ENCODE data around the gene PAPSS1. TPM values are rescaled to one million over a fixed set of nuclear protein-coding genes. Genes with fewer than 3 reads are reported as not detected.

The PAPSS1 gene
- polyA plus RNA-seq, 1 of the 3 experiments (the other 2 are of a cell fraction), result 70.1 TPM

GRCh38 chr4:107709916-107710315, 10.1 kb downstream of the PAPSS1 start:
- H4K20me1 ChIP-seq (ENCODE audit: insufficient read depth), result no peaks in the 10 kb centered on the region
- no peaks in the 10 kb centered on the region for H3K9me2 ChIP-seq
- peaks cover 16% of the 10 kb centered on the region for H3K9me3 ChIP-seq
- peaks cover 0 to 6% of the 10 kb centered on the region in 2 experiments for H3K36me3 ChIP-seq (replicated peaks in 1 of 2; ENCODE audit: control insufficient read depth in 1 of 2, insufficient read depth in 2 of 2, low read length in 1 of 2)
- no peak for DNase-seq
- POLR2A ChIA-PET, result no interaction called here
- WGBS (ENCODE audit: low lambda C conversion rate), result 91% methylated on average over 1 of the region's 1 CpG
- TF ChIP-seq ZBTB33 (IDR thresholded peaks at IDR 0.05; ENCODE audit: borderline replicate concordance, low read depth) (no peak), MAX (IDR thresholded peaks at IDR 0.05; ENCODE audit: low read depth) (no peak), CHD2 (IDR thresholded peaks at IDR 0.05; ENCODE audit: low read length, partially characterized antibody) (no peak), TEAD4 (IDR thresholded peaks at IDR 0.05; ENCODE audit: borderline replicate concordance, insufficient read depth) (no peak), REST (IDR thresholded peaks at IDR 0.05; ENCODE audit: low read depth, low read length) (no peak), FOXM1 (IDR thresholded peaks at IDR 0.05; ENCODE audit: low read depth) (no peak), EP300 (IDR thresholded peaks at IDR 0.05; ENCODE audit: borderline replicate concordance in 1 of 2, low read depth in 1 of 2, low read length in 1 of 2) (no peak), CTCF (IDR thresholded peaks at IDR 0.05) (no peak), RFX5 (IDR thresholded peaks at IDR 0.05; ENCODE audit: low read length) (no peak), USF2 (IDR thresholded peaks at IDR 0.05; ENCODE audit: borderline replicate concordance, low read depth, low read length) (no peak), RXRA (IDR thresholded peaks at IDR 0.05; ENCODE audit: borderline replicate concordance, low read depth) (no peak), IRF3 (IDR thresholded peaks at IDR 0.05; ENCODE audit: low read depth, low read length) (no peak), FOXJ3 (CRISPR knock-in tag; IDR thresholded peaks at IDR 0.05) (no peak), TAF1 (IDR thresholded peaks at IDR 0.05; ENCODE audit: borderline replicate concordance, low read depth, low read length) (no peak), MXI1 (IDR thresholded peaks at IDR 0.05; ENCODE audit: low read depth, low read length) (no peak), TCF12 (IDR thresholded peaks at IDR 0.05) (no peak), SMC3 (IDR thresholded peaks at IDR 0.05; ENCODE audit: low read depth, low read length) (no peak), EZH2phosphoT487 (IDR thresholded peaks at IDR 0.05; ENCODE audit: borderline replicate concordance, low read depth) (no peak), POLR2AphosphoS5 (IDR thresholded peaks at IDR 0.05; ENCODE audit: low read depth, low read length) (no peak)
- no peaks in the 10 kb centered on the region for H3F3A ChIP-seq (replicated peaks; ENCODE audit: insufficient read depth)
- H3K27me3 ChIP-seq (ENCODE audit: insufficient read depth), result no peaks in the 10 kb centered on the region
- H3K4me3 ChIP-seq (ENCODE audit: low read depth in 2 of 2, low read length in 1 of 2), result no peak overlapping the region
- H3K9ac ChIP-seq, result no peak overlapping the region
- no peak overlapping the region for H3K4me2 ChIP-seq
- H3K4me1 ChIP-seq (ENCODE audit: control insufficient read depth in 1 of 2, insufficient read depth in 2 of 2, low read depth in 1 of 2, low read length in 1 of 2), result peaks cover 3 to 5% of the 10 kb centered on the region in 2 experiments; a peak in 2 of 4 replicates
- H3K79me2 ChIP-seq (ENCODE audit: insufficient read depth), result peaks cover 89% of the 10 kb centered on the region
- no peak overlapping the region for H3K27ac ChIP-seq (ENCODE audit: low read depth in 2 of 2, low read length in 1 of 2)
- CTCF ChIA-PET, result interaction anchor here (1.1 kb wide), 1 partner anchor 10 kb away, joined by 3 read pairs; no protein-coding TSS in a partner anchor
- H2AFZ ChIP-seq (ENCODE audit: low read depth), result no peak overlapping the region

Data from SK-N-SH (cell line).